Liver (tissue), 9 donors: ENCODE measurements around the gene CHN1. TPM values are rescaled to one million over a fixed set of nuclear protein-coding genes. Genes with fewer than 3 reads are reported as not detected.

ENCODE experiments used
- DNase-seq: peaks from one replicate; pipeline ENCODE4 v3.0.0-alpha.2; 2017; ENCODE audit warnings: low spot score
- H3K27ac ChIP-seq, 2 donors: one replicate each; pipeline ENCODE4 v1.7.0; 2013; ENCODE audit warnings: inconsistent platforms in 2 of 2, low read length in 2 of 2, control low read depth in 1 of 2, low read depth in 1 of 2, mild to moderate bottlenecking in 1 of 2
- H3K27me3 ChIP-seq, 4 donors: one replicate each; pipeline versions ENCODE4 v1.6.1 to v1.7.0; 2013; ENCODE audit warnings: low read length in 3 of 4, inconsistent platforms in 1 of 4, mild to moderate bottlenecking in 1 of 4, moderate library complexity in 1 of 4; ENCODE audit not compliant: control insufficient read depth in 4 of 4, insufficient read depth in 4 of 4
- H3K36me3 ChIP-seq, 4 donors: one replicate each; pipeline versions ENCODE4 v1.6.1 to v1.7.0; 2013; ENCODE audit warnings: low read length in 3 of 4, mild to moderate bottlenecking in 3 of 4, low read depth in 1 of 4, moderate library complexity in 1 of 4; ENCODE audit not compliant: control insufficient read depth in 4 of 4, insufficient read depth in 3 of 4
- H3K4me1 ChIP-seq, 4 donors: one replicate each; pipeline versions ENCODE4 v1.6.1 to v1.7.0; 2013; ENCODE audit warnings: low read length in 3 of 4, mild to moderate bottlenecking in 3 of 4, moderate library complexity in 1 of 4; ENCODE audit not compliant: control insufficient read depth in 4 of 4, insufficient read depth in 4 of 4
- H3K4me3 ChIP-seq, 3 donors: one replicate each; pipeline versions ENCODE4 v1.6.1 to v1.7.0; 2013; ENCODE audit warnings: low read length in 3 of 3, control low read depth in 1 of 3, low read depth in 1 of 3, mild to moderate bottlenecking in 1 of 3
- H3K9ac ChIP-seq, 2 donors: one replicate each; pipeline ENCODE4 v1.7.0; 2013; ENCODE audit warnings: low read length in 2 of 2, mild to moderate bottlenecking in 2 of 2, moderate library complexity in 2 of 2, control low read depth in 1 of 2, low read depth in 1 of 2
- H3K9me3 ChIP-seq, 4 donors: one replicate each; pipeline versions ENCODE4 v1.6.1 to v1.7.0; 2013; ENCODE audit warnings: low read length in 3 of 4; ENCODE audit not compliant: control insufficient read depth in 4 of 4
- ATF3 ChIP-seq: IDR thresholded peaks from 2 replicates; pipeline ENCODE4 v1.6.1; 2016; ENCODE audit warnings: antibody characterized with exemption
- FOXA1 ChIP-seq: IDR thresholded peaks from 2 replicates; pipeline ENCODE4 v1.6.1; 2016; ENCODE audit warnings: antibody characterized with exemption
- FOXA2 ChIP-seq: IDR thresholded peaks from 2 replicates; pipeline ENCODE4 v1.6.1; 2016; ENCODE audit warnings: antibody characterized with exemption
- GABPA ChIP-seq, 2 donors: IDR thresholded peaks in 1 of 2; conservative IDR thresholded peaks in 1 of 2; 2 replicates each; pipeline ENCODE4 v1.6.1; 2016; ENCODE audit warnings: antibody characterized with exemption in 2 of 2, mild to moderate bottlenecking in 1 of 2, moderate library complexity in 1 of 2
- HNF4G ChIP-seq: IDR thresholded peaks from 2 replicates; pipeline ENCODE4 v1.6.1; 2016; ENCODE audit warnings: antibody characterized with exemption
- JUND ChIP-seq, 2 donors: IDR thresholded peaks; 2 replicates each; pipeline ENCODE4 v1.6.1; 2016; ENCODE audit warnings: antibody characterized with exemption in 2 of 2
- MAX ChIP-seq: IDR thresholded peaks from 2 replicates; pipeline ENCODE4 v1.6.1; 2016; ENCODE audit warnings: antibody characterized with exemption
- NR2F2 ChIP-seq: IDR thresholded peaks from 2 replicates; pipeline ENCODE4 v1.6.1; 2016; ENCODE audit warnings: antibody characterized with exemption
- RAD21 ChIP-seq, 2 donors: IDR thresholded peaks; 2 replicates each; pipeline ENCODE4 v1.6.1; 2016; ENCODE audit warnings: antibody characterized with exemption in 2 of 2, mild to moderate bottlenecking in 2 of 2
- REST ChIP-seq: IDR thresholded peaks from 2 replicates; pipeline ENCODE4 v1.6.1; 2016; ENCODE audit warnings: antibody characterized with exemption, mild to moderate bottlenecking
- RXRA ChIP-seq, 2 donors: IDR thresholded peaks; 2 replicates each; pipeline ENCODE4 v1.6.1; 2017 to 2018; ENCODE audit warnings: antibody characterized with exemption in 2 of 2, mild to moderate bottlenecking in 1 of 2
- SP1 ChIP-seq: IDR thresholded peaks from 2 replicates; pipeline ENCODE4 v1.6.1; 2018; ENCODE audit warnings: antibody characterized with exemption, mild to moderate bottlenecking
- TAF1 ChIP-seq: conservative IDR thresholded peaks from 2 replicates; pipeline ENCODE4 v1.6.1; 2016; ENCODE audit warnings: antibody characterized with exemption, mild to moderate bottlenecking
- YY1 ChIP-seq: IDR thresholded peaks from 2 replicates; pipeline ENCODE4 v1.6.1; 2016; ENCODE audit warnings: antibody characterized with exemption, mild to moderate bottlenecking
- ZBTB33 ChIP-seq: IDR thresholded peaks from 2 replicates; pipeline ENCODE4 v1.6.1; 2016; ENCODE audit warnings: antibody characterized with exemption
- WGBS: extraction: QIAGEN DNeasy Blood & Tissue Kit; methylation state at CpG from one replicate; pipeline ENCODE4 v1.1.7; 2013; 5-methylcytosine and 5-hydroxymethylcytosine counted together
- polyA plus RNA-seq, 2 donors: library from polyadenylated mRNA; stranded (reverse) in 1 of 2; unstranded in 1 of 2; fragments of 200-250 nt in 1 of 2; fragments of >200 nt in 1 of 2; fragmentation: Nextera tagmentation in 1 of 2; extraction: Ambion mirVana in 1 of 2; gene quantifications; one replicate each; pipeline versions ENCODE4 v1.2.1 to v1.2.3, GENCODE V29; 2013 to 2015
- total RNA-seq, 2 donors: library from RNA; depleted of rRNA; stranded (reverse); fragments of >200 nt; gene quantifications; one replicate each; pipeline ENCODE4 v1.2.3, GENCODE V29; 2014
- donor health status: healthy.
- donor health status: healthy.
- donor health status: healthy.
- donor health status: healthy.
- donor health status: healthy.

The CHN1 gene
- total and polyA plus RNA-seq, 4 donors = 0.66 to 1.6 (median 1.1) TPM

GRCh38 chr2:174866421-174866820 is 138.8 kb downstream of the CHN1 start:
- TF ChIP-seq NR2F2 = no peak
- TF ChIP-seq SP1 = no peak
- TF ChIP-seq FOXA2 = no peak

GRCh38 chr2:174863183-174863582 is 142.0 kb downstream of the CHN1 start:
- Histone ChIP-seq H3K27me3 (no peaks in the 10 kb centered on the region), H3K27ac (no peak overlapping the region), H3K4me1 (no peaks in the 10 kb centered on the region), H3K9ac (no peak overlapping the region), H3K36me3 (no peaks in the 10 kb centered on the region), H3K4me3 (no peak overlapping the region), H3K9me3 (no peaks in the 10 kb centered on the region)
- WGBS = 93% methylated on average over 1 of the region's 1 CpG
- DNase-seq = no peak
- no peak for TF ChIP-seq RXRA (IDR thresholded peaks at IDR 0.05)
- TF ChIP-seq RAD21 (IDR thresholded peaks at IDR 0.05) = no peak
- TF ChIP-seq ATF3 = no peak
- no peak for TF ChIP-seq MAX
- no peak for TF ChIP-seq TAF1
- TF ChIP-seq ZBTB33 = no peak
- no peak for TF ChIP-seq SP1
- TF ChIP-seq HNF4G = no peak
- TF ChIP-seq GABPA (IDR thresholded peaks at IDR 0.05 in 1 of 2, conservative IDR thresholded peaks at IDR 0.05 in 1 of 2) = no peak
- no peak for TF ChIP-seq FOXA1
- no peak for TF ChIP-seq YY1
- TF ChIP-seq JUND (IDR thresholded peaks at IDR 0.05) = no peak
- no peak for TF ChIP-seq NR2F2
- no peak for TF ChIP-seq FOXA2
- no peak for TF ChIP-seq REST

More at GRCh38 chr2:174866421-174866820, 138.8 kb downstream of the CHN1 start:
- H3K4me3 ChIP-seq = no peak overlapping the region
- H3K27ac ChIP-seq = no peak overlapping the region
- H3K36me3 ChIP-seq = no peaks in the 10 kb centered on the region
- no peaks in the 10 kb centered on the region for H3K9me3 ChIP-seq
- no peaks in the 10 kb centered on the region for H3K27me3 ChIP-seq
- H3K4me1 ChIP-seq = no peaks in the 10 kb centered on the region
- no peak overlapping the region for H3K9ac ChIP-seq
- DNase-seq = no peak
